ENCODE measurements around the gene MUS81. TPM values are rescaled to one million over a fixed set of nuclear protein-coding genes. Genes with fewer than 3 reads are reported as not detected.

MUS81 gene
- total and polyA plus RNA-seq, 2 of the 4 experiments (the other 2 are of a cell fraction), result 23.7 to 47.9 TPM

DNA sequence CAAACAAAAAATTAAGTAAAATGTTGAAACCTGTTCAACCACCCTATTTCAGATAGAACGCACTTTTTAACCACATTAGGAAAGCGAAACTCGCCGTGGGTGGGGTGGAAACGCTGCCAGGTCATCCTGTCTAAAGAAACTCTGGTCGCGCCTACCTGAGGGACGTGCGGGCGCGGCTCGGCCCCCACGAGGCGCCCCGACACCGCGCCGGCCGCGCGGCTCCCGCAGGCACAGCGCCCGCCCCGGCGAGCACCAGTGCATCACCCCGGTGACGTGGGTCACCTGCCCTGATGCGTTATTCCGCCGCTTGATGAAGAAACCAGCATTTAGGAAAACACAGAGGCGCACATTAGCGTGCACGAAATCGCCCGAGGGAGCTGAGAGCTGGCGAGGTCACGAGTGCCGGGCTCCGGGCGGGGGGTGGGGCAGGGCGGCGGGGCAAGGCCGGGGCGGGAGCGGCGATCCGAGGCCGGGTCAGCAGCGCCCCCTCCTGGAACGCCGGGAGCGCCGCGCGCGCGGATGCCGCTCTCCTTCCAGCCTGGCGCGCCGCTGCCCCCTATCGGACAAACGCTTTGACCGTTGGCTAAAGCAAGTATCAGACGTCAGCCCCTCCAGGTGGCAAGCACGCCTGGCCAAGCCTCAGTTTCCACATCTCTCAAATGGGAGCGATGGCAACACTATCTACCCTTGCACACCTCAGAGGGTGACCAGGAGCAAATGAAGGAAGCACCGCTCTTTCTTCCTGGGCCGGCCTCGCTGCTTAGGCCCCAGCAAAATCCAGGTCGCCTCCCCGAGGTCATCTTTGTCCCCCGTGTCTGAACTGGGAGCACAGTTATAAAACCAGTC, 42.2 kb upstream of the MUS81 start:
- Histone ChIP-seq H2AK9ac (replicated peaks; ENCODE audit: low read depth, low read length, poor library complexity) (peak overlapping the region; percentile 75), H3K4me1 (ENCODE audit: control insufficient read depth, insufficient read depth, low read length) (no peaks in the 10 kb centered on the region), H4K20me1 (ENCODE audit: insufficient read depth, low read length) (no peaks in the 10 kb centered on the region), H3K9ac (ENCODE audit: low read depth, low read length) (peak overlapping the region; percentile 72), H2AFZ (replicated peaks; ENCODE audit: low read length, poor library complexity) (peak overlapping the region; percentile 98), H2BK120ac (ENCODE audit: low read depth, low read length) (0 out of 2 replicates have a peak overlapping the region, but pooled peaks have one; percentile 29), H4K8ac (ENCODE audit: low read depth in 2 of 2, low read length in 2 of 2) (peak overlapping the region; percentile 73 to 79; a peak in 2 of 4 replicates), H4K91ac (ENCODE audit: insufficient read depth, low read depth, low read length) (no peak overlapping the region; the same call in 1 of the 2 replicates), H3K23ac (ENCODE audit: low read depth, low read length) (peak overlapping the region; percentile 67), H3K18ac (ENCODE audit: low read depth, low read length) (peak overlapping the region; percentile 63), H3K79me1 (ENCODE audit: low read depth in 1 of 2, low read length in 2 of 2) (no peaks in the 10 kb centered on the region; a peak in 1 of 4 replicates), H3K4me3 (ENCODE audit: insufficient read depth, low read depth, low read length) (peak overlapping the region; percentile 94), H2BK5ac (ENCODE audit: low read depth, low read length, poor library complexity, severe bottlenecking) (peak overlapping the region; percentile 43), H4K5ac (ENCODE audit: low read depth, low read length) (peak overlapping the region; percentile 87), H3K36me3 (ENCODE audit: control insufficient read depth, insufficient read depth, low read length) (no peaks in the 10 kb centered on the region), H3K9me3 (ENCODE audit: control insufficient read depth, insufficient read depth, low read length) (no peaks in the 10 kb centered on the region), H2AK5ac (ENCODE audit: low read depth, low read length) (peak overlapping the region; percentile 20; the same call in 1 of the 2 replicates), H3K4me2 (ENCODE audit: low read depth, low read length) (peak overlapping the region; percentile 87), H3K56ac (ENCODE audit: extremely low read depth, insufficient read depth, low read length) (peak overlapping the region; percentile 47; the same call in 1 of the 2 replicates), H3K27me3 (ENCODE audit: control insufficient read depth, insufficient read depth, low read length) (peaks cover 6% of the 10 kb centered on the region), H2BK20ac (ENCODE audit: low read depth, low read length) (no peak overlapping the region), H3K14ac (replicated peaks; ENCODE audit: low read depth, low read length) (peak overlapping the region; percentile 76), H2BK15ac (ENCODE audit: low read depth, low read length) (no peak overlapping the region), H3K9me1 (ENCODE audit: insufficient read depth, low read length) (no peaks in the 10 kb centered on the region), H3K4ac (ENCODE audit: low read depth, low read length) (peak overlapping the region; percentile 84), H3K27ac (ENCODE audit: insufficient read depth, low read length) (peak overlapping the region; percentile 39; the same call in 1 of the 2 replicates)
- CTCF ChIA-PET, result interaction anchor here (0.5 to 3.0 kb wide), 10 partner anchors 9 to 106 kb away, joined by 3 to 23 read pairs (median 4); partner anchors contain the start of genes CFL1, KAT5 and RNASEH2C
- peak; percentile 99 for ATAC-seq (ENCODE audit: low read depth)
- dilution Hi-C loops (cut with HindIII; ENCODE audit: low sequenced_read_pairs, unreplicated experiment), result no loop called here
- BruUV-seq (replicated peaks), result no TSS peak
- DNase-seq, result peak; percentile 80
- intact Hi-C loops (cut with micrococcal nuclease), result loop anchor here (1.0 to 5.0 kb wide), 4 partner anchors 38 to 112 kb away; partner anchors contain the start of gene AP5B1
- WGBS, 2 experiments (ENCODE audit: extremely low coverage in 2 of 2, insufficient read length in 1 of 2), result 4% methylated on average over 54 of the region's 74 CpGs; no CpG with 5 or more reads in 1 of the 2 experiments
- in situ Hi-C loops (cut with MboI; ENCODE audit: low sequenced_read_pairs), result loop anchor here (5.0 kb wide), 1 partner anchor 106 kb away; the partner anchor contains the start of gene KAT5
- POLR2A ChIA-PET (ENCODE audit: unreplicated experiment), result interaction anchor here (0.5 to 1.5 kb wide), 3 partner anchors 16 to 106 kb away, joined by 3 to 6 read pairs (median 4); partner anchors contain the start of gene KAT5
- TF ChIP-seq NFE2L2 (IDR thresholded peaks at IDR 0.05; ENCODE audit: low read depth, low read length) (no peak), MAZ (IDR thresholded peaks at IDR 0.05; ENCODE audit: borderline replicate concordance, low read depth, low read length) (peak; percentile 25; the same call in 1 of the 2 replicates), RAD21 (IDR thresholded peaks at IDR 0.05; ENCODE audit: low read length) (peak; percentile 91), RCOR1 (IDR thresholded peaks at IDR 0.05; ENCODE audit: insufficient replicate concordance, low read length) (peak; percentile 98), CEBPB (IDR thresholded peaks at IDR 0.05; ENCODE audit: low read depth, low read length) (no peak), CHD1 (IDR thresholded peaks at IDR 0.05; ENCODE audit: low read depth, low read length) (no peak), MAFK (IDR thresholded peaks at IDR 0.05; ENCODE audit: low read depth, low read length) (no peak), MXI1 (IDR thresholded peaks at IDR 0.05; ENCODE audit: borderline replicate concordance, low read depth, low read length) (peak; percentile 22; the same call in 1 of the 2 replicates), RFX5 (IDR thresholded peaks at IDR 0.05; ENCODE audit: low read depth, low read length) (no peak), POLR2A (IDR thresholded peaks at IDR 0.05; ENCODE audit: low read depth, low read length) (no peak), CTCF (conservative IDR thresholded peaks at IDR 0.05; ENCODE audit: low read depth, low read length) (peak; percentile 99), FOS (IDR thresholded peaks at IDR 0.05; ENCODE audit: low read depth, low read length) (no peak), BHLHE40 (IDR thresholded peaks at IDR 0.05; ENCODE audit: low read depth, low read length) (peak; percentile 37; the same call in 1 of the 2 replicates)
- TF ChIP-seq, protein P1, sequence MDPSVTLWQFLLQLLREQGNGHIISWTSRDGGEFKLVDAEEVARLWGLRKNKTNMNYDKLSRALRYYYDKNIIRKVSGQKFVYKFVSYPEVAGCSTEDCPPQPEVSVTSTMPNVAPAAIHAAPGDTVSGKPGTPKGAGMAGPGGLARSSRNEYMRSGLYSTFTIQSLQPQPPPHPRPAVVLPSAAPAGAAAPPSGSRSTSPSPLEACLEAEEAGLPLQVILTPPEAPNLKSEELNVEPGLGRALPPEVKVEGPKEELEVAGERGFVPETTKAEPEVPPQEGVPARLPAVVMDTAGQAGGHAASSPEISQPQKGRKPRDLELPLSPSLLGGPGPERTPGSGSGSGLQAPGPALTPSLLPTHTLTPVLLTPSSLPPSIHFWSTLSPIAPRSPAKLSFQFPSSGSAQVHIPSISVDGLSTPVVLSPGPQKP (IDR thresholded peaks at IDR 0.05; ENCODE audit: borderline replicate concordance, low read depth, low read length), result no peak

Data from IMR-90 (cell line).